BE2C (cell line): ENCODE data around the gene HNMT.
"Not testable (repeated sequence)": the region's sequence is repeated elsewhere in the genome, so short reads cannot be mapped to it uniquely, and the experiment has no call there.

ENCODE experiments used
- DNase-seq: peaks from one replicate; pipeline ENCODE4 v3.0.0-alpha.2; 2020
- H3K27me3 ChIP-seq: fragments of 250-450 bp; sonication (Bioruptor Pico); 2 replicates; pipeline ENCODE4 v1.5.1; 2020; ENCODE audit warnings: mild to moderate bottlenecking
- H3K36me3 ChIP-seq: fragments of 250-450 bp; sonication (Bioruptor Pico); 2 replicates; pipeline ENCODE4 v1.5.1; 2020; ENCODE audit warnings: mild to moderate bottlenecking
- H3K4me1 ChIP-seq: fragments of 250-450 bp; sonication (Bioruptor Pico); 2 replicates; pipeline ENCODE4 v1.5.1; 2020
- H3K4me3 ChIP-seq: 2 replicates; pipeline ENCODE4 v1.5.1; 2011; ENCODE audit warnings: low read depth, low read length
- H3K9me3 ChIP-seq: fragments of 250-450 bp; sonication (Bioruptor Pico); 2 replicates; pipeline ENCODE4 v1.5.1; 2020
- TF ChIP-seq, protein P1 (sequence below): IDR thresholded peaks from 2 replicates; pipeline ENCODE4 v1.5.1; 2012; ENCODE audit warnings: mild to moderate bottlenecking, low read depth, low read length

HNMT gene

DNA sequence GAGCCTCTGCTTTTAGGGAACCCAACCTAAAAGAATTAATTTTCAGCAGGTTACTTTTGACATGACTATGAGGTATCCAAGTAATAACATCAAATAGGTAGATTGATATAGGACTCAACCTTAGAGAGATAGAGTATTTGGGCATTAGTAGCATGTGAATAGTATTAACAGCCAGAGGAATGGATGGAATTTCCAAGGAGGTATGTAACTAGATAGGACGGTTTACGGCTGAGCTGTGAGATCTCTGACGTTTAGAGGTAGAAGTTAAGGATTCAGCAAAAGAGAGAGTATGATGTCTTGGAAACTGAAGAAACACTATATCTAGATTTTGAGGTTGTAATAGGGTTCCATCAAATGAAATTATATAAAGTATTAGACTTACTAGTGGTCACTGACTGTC, 70.3 kb downstream of the HNMT start:
- Histone ChIP-seq H3K4me3 (no peak overlapping the region), H3K4me1 (no peaks in the 10 kb centered on the region), H3K27me3 (no peaks in the 10 kb centered on the region), H3K9me3 (no peaks in the 10 kb centered on the region), H3K36me3 (no peaks in the 10 kb centered on the region)
- TF ChIP-seq, protein P1, sequence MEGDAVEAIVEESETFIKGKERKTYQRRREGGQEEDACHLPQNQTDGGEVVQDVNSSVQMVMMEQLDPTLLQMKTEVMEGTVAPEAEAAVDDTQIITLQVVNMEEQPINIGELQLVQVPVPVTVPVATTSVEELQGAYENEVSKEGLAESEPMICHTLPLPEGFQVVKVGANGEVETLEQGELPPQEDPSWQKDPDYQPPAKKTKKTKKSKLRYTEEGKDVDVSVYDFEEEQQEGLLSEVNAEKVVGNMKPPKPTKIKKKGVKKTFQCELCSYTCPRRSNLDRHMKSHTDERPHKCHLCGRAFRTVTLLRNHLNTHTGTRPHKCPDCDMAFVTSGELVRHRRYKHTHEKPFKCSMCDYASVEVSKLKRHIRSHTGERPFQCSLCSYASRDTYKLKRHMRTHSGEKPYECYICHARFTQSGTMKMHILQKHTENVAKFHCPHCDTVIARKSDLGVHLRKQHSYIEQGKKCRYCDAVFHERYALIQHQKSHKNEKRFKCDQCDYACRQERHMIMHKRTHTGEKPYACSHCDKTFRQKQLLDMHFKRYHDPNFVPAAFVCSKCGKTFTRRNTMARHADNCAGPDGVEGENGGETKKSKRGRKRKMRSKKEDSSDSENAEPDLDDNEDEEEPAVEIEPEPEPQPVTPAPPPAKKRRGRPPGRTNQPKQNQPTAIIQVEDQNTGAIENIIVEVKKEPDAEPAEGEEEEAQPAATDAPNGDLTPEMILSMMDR: no peak
- DNase-seq: no peak

DNA sequence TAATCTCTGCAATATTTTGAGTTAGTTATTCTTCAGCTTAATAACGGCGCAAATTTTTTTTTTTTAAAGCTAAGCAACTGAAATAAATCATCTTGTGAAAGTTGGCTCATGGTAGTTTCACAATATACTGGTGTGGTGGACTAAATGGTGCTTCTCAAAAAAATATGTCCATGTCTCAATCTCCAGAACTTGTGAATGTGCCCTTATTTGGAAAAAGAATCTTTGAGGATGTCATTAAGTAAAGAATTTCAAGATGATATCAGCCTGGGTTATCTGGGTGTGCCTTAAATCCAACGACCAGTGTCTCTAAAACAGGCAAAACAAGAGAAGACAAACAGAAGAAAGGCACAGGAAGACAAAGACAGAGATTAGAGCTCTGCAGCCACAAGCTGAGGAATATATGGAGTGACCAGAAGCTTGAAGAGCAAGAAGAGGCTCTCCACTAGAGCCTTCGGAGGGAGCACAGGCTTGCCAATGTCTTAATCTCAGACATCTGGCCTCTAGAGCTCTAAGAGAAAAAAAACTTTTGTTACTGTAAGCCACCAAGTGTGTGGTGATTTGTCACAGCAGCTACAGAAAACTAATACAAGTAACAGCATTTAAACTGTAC, 71.4 kb downstream of the HNMT start:
- TF ChIP-seq, protein P1: no peak
- H3K9me3 ChIP-seq: no peaks in the 10 kb centered on the region
- DNase-seq: no peak
- no peaks in the 10 kb centered on the region for H3K36me3 ChIP-seq
- H3K4me1 ChIP-seq: no peaks in the 10 kb centered on the region
- H3K4me3 ChIP-seq: no peak overlapping the region
- no peaks in the 10 kb centered on the region for H3K27me3 ChIP-seq

DNA sequence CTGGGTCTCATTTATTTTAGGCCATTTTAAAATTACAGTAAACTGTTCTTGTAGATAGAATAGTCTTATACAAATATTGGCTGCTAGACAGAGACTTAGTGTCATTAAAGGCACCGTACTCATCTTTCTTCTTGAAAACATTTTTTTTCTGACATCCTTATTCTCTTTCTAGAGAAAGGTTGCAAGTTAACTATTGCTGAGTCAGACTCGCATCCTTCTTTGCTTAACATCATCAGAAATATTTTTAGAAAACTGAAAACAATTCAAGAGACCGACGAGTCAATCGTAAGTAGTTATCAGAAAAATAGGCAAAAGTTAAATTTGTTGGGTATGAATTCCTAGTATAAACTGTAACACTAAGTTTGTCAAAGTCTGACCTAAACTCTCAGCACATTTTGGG, 72.2 kb downstream of the HNMT start:
- Histone ChIP-seq H3K4me1 (no peaks in the 10 kb centered on the region), H3K36me3 (no peaks in the 10 kb centered on the region), H3K4me3 (no peak overlapping the region), H3K27me3 (no peaks in the 10 kb centered on the region), H3K9me3 (no peaks in the 10 kb centered on the region)
- DNase-seq: no peak
- TF ChIP-seq, protein P1: no peak

DNA sequence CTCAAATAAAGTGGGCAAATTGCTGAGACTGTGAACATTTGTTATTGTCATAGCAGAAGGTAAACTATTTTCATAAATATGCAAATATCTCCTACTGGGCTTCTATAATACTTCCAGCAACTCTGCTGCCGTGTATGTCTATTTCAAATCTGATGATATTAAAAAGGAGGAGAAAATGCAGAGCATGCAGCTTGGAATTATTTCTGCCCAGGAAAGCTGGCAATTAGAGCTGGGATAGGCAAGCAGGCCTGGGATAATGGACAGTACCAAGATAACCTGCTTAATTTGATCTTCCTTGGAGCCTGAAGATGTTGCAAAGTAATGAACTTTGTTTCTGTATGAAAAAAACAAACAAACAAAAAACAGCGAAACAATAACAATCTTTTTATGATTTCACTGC, 72.8 kb downstream of the HNMT start:
- no peak for DNase-seq
- TF ChIP-seq, protein P1: no peak
- Histone ChIP-seq H3K4me3 (no peak overlapping the region), H3K27me3 (no peaks in the 10 kb centered on the region), H3K36me3 (no peaks in the 10 kb centered on the region), H3K9me3 (no peaks in the 10 kb centered on the region), H3K4me1 (no peaks in the 10 kb centered on the region)

DNA sequence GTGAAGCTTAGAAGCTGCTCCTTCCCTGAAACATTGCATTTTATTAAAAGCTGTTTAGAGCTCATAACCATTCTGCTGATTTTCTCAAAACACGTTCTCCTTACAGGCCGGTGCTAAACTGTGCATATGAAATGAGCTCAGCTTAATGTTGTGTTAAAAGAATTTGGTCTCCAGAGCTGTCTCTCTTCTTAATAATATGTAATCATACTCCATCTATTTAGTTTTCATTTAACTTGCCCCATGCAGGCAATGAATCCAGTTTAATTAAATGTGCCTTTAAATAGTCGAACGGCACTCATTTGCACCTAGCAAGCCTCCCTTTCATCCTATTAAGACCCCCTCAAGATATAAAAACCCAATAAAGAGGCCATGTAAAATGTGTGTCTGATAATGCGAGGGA, 76.3 kb downstream of the HNMT start:
- H3K4me1 ChIP-seq: no peaks in the 10 kb centered on the region
- no peaks in the 10 kb centered on the region for H3K9me3 ChIP-seq
- TF ChIP-seq, protein P1: no peak
- H3K36me3 ChIP-seq: no peaks in the 10 kb centered on the region
- no peak overlapping the region for H3K4me3 ChIP-seq
- H3K27me3 ChIP-seq: no peaks in the 10 kb centered on the region
- no peak for DNase-seq

DNA sequence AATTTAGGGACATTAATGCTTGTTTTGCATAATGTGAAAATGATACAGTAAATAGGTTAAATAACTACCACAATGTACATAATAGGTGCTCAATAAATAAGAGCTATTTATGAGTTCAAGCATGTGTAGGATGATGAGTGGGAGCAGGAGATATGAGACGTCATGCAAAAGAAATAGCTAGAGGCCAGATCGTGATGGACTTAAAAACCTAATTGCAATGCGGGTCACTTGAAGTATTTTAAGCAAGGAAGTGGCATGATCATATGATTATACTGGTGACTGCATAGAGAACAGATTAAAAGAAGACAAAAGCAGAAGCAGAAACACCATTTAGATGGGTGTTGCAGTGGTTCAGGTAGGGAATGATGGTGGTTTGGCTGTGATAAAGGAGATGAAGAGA, 78.0 kb downstream of the HNMT start:
- H3K27me3 ChIP-seq: no peaks in the 10 kb centered on the region
- H3K4me3 ChIP-seq: no peak overlapping the region
- H3K36me3 ChIP-seq: no peaks in the 10 kb centered on the region
- no peaks in the 10 kb centered on the region for H3K9me3 ChIP-seq
- H3K4me1 ChIP-seq: no peaks in the 10 kb centered on the region
- TF ChIP-seq, protein P1: no peak
- no peak for DNase-seq

DNA sequence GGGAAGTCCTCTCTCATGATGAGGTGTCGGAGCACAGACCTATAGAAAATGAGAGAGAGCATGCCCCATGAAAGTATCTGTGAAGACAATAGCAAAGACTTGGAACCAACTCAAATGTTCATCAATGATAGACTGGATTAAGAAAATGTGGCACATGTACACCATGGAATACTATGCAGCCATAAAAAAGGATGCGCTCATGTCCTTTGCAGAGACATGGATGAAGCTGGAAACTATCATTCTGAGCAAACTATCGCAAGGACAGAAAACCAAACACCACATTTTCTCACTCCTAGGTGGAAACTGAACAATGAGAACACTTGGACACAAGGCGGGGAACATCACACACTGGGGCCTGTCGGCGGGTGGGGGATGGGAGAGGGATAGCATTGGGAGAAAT, 79.3 kb downstream of the HNMT start:
- H3K27me3 ChIP-seq, H3K4me1 ChIP-seq, H3K4me3 ChIP-seq, H3K36me3 ChIP-seq, H3K9me3 ChIP-seq, DNase-seq: not testable (repeated sequence)
